OCI-LY7 (cell line): ENCODE data around the gene MCCD1. TPM values are rescaled to one million over a fixed set of nuclear protein-coding genes. Genes with fewer than 3 reads are reported as not detected.

ENCODE experiments used
- BruUV-seq: library from RNA; stranded (reverse); fragments of 400-500 nt; replicated peaks from 2 replicates; lab custom pipeline; 2021; lab: Mats Ljungman, UMichigan
- CTCF ChIA-PET: fragments of 300-600 bp; sonication (Branson Sonifier 250); formaldehyde crosslinking; loops from one replicate; lab custom pipeline; 2022; ENCODE audit warnings: antibody characterized with exemption; ENCODE audit not compliant: unreplicated experiment; lab: Charles Lee
- POLR2A ChIA-PET: fragments of 300-600 bp; sonication (Branson Sonifier 250); formaldehyde crosslinking; loops from one replicate; lab custom pipeline; 2022; ENCODE audit warnings: antibody characterized with exemption; lab: Charles Lee
- DNase-seq: peaks from one replicate; pipeline ENCODE4 v3.0.0-alpha.2; 2015; ENCODE audit warnings: low spot score
- H2AFZ ChIP-seq: fragments of 200-600 bp; sonication (generic), shearing (Covaris generic); 2 replicates; pipeline ENCODE4 v1.6.1; 2014; ENCODE audit warnings: mild to moderate bottlenecking, antibody characterized with exemption, low read length, moderate library complexity
- H3K27ac ChIP-seq: fragments of 200-600 bp; sonication (generic); 2 replicates; pipeline ENCODE4 v1.5.1; 2014; ENCODE audit warnings: mixed run types, low read depth, mild to moderate bottlenecking, moderate library complexity, low read length, inconsistent platforms; ENCODE audit not compliant: poor library complexity, severe bottlenecking
- H3K36me3 ChIP-seq: fragments of 200-600 bp; sonication (generic); 2 replicates; pipeline ENCODE4 v1.6.1; 2014; ENCODE audit warnings: mild to moderate bottlenecking, antibody characterized with exemption, low read length, moderate library complexity, mixed read lengths; ENCODE audit not compliant: insufficient read depth
- H3K4me1 ChIP-seq: fragments of 200-600 bp; sonication (generic); 2 replicates; pipeline ENCODE4 v1.5.1; 2014; ENCODE audit warnings: mild to moderate bottlenecking, low read length; ENCODE audit not compliant: insufficient read depth, poor library complexity, severe bottlenecking
- H3K4me2 ChIP-seq: fragments of 200-600 bp; sonication (generic); 2 replicates; pipeline ENCODE4 v1.6.1; 2014; ENCODE audit warnings: mild to moderate bottlenecking, low read length
- H3K4me3 ChIP-seq: fragments of 200-600 bp; sonication (generic); 2 replicates; pipeline ENCODE4 v1.5.1; 2014; ENCODE audit warnings: mild to moderate bottlenecking, low read depth, low read length; ENCODE audit not compliant: poor library complexity, severe bottlenecking
- H3K79me2 ChIP-seq: fragments of 200-600 bp; sonication (generic); 2 replicates; pipeline ENCODE4 v1.6.1; 2016; ENCODE audit warnings: low read depth, mild to moderate bottlenecking, low read length, moderate library complexity, mixed read lengths; ENCODE audit not compliant: insufficient read depth
- H3K9me2 ChIP-seq: fragments of 200-600 bp; sonication (generic); 2 replicates; pipeline ENCODE4 v1.6.1; 2016; ENCODE audit warnings: mild to moderate bottlenecking, low read length, mixed read lengths; ENCODE audit not compliant: insufficient read depth
- H3K9me3 ChIP-seq: fragments of 200-600 bp; sonication (generic); 2 replicates; pipeline ENCODE4 v1.6.1; 2014; ENCODE audit warnings: mild to moderate bottlenecking, mixed run types, low read length, mixed read lengths
- H4K20me1 ChIP-seq: fragments of 200-600 bp; sonication (generic); 2 replicates; pipeline ENCODE4 v1.6.1; 2014; ENCODE audit warnings: mild to moderate bottlenecking, antibody characterized with exemption, low read length, moderate library complexity, mixed read lengths; ENCODE audit not compliant: insufficient read depth
- CTCF ChIP-seq: fragments of 200-600 bp; sonication (generic); conservative IDR thresholded peaks from 2 replicates; pipeline ENCODE4 v1.5.1; 2014; ENCODE audit warnings: mild to moderate bottlenecking, antibody characterized with exemption, low read length, moderate library complexity, mixed read lengths
- EZH2phosphoT487 ChIP-seq: fragments of 200-600 bp; sonication (generic); IDR thresholded peaks from 2 replicates; pipeline ENCODE4 v1.6.1; 2018; ENCODE audit warnings: low read depth, borderline replicate concordance, mild to moderate bottlenecking, mixed run types, antibody characterized with exemption, low read length, moderate library complexity, mixed read lengths
- intact Hi-C: fragments of 100-400 bp; cut with micrococcal nuclease; formaldehyde crosslinking; loops from one replicate; pipeline ENCODE4 v1.10.0; 2022; ENCODE audit not compliant: unreplicated experiment
- total RNA-seq, 2 experiments: library from RNA; depleted of rRNA in 1 of 2; stranded (reverse); fragments of >200 nt in 1 of 2; shearing (Covaris generic) in 1 of 2; gene quantifications; 2 replicates each; pipeline ENCODE4 v1.2.3, GENCODE V29; 2014 to 2022

Gene MCCD1
- total RNA-seq, 2 experiments from 2014 or later, result not detected

- intact Hi-C loops, result no loop called here
- DNase-seq, result no peak
- H3K27ac ChIP-seq, result no peak overlapping the region
Measured at GRCh38 chr6:31479933-31480535, 48.7 kb upstream of the MCCD1 start.

DNA sequence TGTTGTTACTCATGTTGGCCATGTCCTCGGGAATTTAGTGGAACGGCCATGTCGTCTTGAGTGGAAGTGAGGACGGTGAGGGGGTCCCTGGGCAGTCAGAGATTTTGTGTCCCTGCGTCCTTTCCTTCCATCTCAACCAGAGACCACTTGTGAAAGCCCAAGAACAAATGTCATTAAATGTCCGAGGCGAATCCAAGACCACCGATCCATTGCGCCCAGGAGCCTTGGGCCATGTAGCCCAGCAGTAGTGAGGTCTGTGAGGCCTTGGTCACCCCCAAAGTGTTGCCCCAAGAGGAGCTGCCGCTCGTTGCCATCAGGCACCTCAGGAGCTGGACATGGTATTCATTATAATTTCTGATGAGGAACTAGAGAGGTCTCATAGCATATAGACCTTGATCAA lies 48.2 kb upstream of the MCCD1 start:
- H3K36me3 ChIP-seq, result no peaks in the 10 kb centered on the region
- ChIA-PET POLR2A (no interaction called here), CTCF (no interaction called here)
- H3K4me2 ChIP-seq, result no peak overlapping the region
- H3K27ac ChIP-seq, result no peak overlapping the region
- H2AFZ ChIP-seq, result no peak overlapping the region
- no peaks in the 10 kb centered on the region for H3K9me3 ChIP-seq
- TF ChIP-seq CTCF, result no peak
- no peak for TF ChIP-seq EZH2phosphoT487
- H3K79me2 ChIP-seq, result no peaks in the 10 kb centered on the region
- peaks cover 31% of the 10 kb centered on the region for H3K4me1 ChIP-seq
- no peaks in the 10 kb centered on the region for H4K20me1 ChIP-seq
- intact Hi-C loops, result no loop called here
- no TSS peak for BruUV-seq
- H3K9me2 ChIP-seq, result no peaks in the 10 kb centered on the region
- no peak for DNase-seq
- H3K4me3 ChIP-seq, result no peak overlapping the region

More at GRCh38 chr6:31479933-31480535, 48.7 kb upstream of the MCCD1 start:
- H3K36me3 ChIP-seq, result no peaks in the 10 kb centered on the region
- H4K20me1 ChIP-seq, result no peaks in the 10 kb centered on the region
- CTCF ChIA-PET, result no interaction called here
- H3K4me1 ChIP-seq, result peaks cover 31% of the 10 kb centered on the region
- no peak overlapping the region for H3K4me2 ChIP-seq
- BruUV-seq, result no TSS peak
- no peaks in the 10 kb centered on the region for H3K79me2 ChIP-seq
- no peak overlapping the region for H3K4me3 ChIP-seq
- TF ChIP-seq CTCF (no peak), EZH2phosphoT487 (no peak)
- H3K9me2 ChIP-seq, result no peaks in the 10 kb centered on the region
- no peak overlapping the region for H2AFZ ChIP-seq
- POLR2A ChIA-PET, result no interaction called here
- H3K9me3 ChIP-seq, result no peaks in the 10 kb centered on the region

GRCh38 chr6:31483392-31483791 lies 45.4 kb upstream of the MCCD1 start:
- no peaks in the 10 kb centered on the region for H4K20me1 ChIP-seq
- BruUV-seq, result no TSS peak
- no peaks in the 10 kb centered on the region for H3K79me2 ChIP-seq
- H3K4me1 ChIP-seq, result peaks cover 19% of the 10 kb centered on the region
- no peak overlapping the region for H3K27ac ChIP-seq
- intact Hi-C loops, result no loop called here
- ChIA-PET CTCF (no interaction called here), POLR2A (interaction anchor here (0.7 kb wide), 2 partner anchors 31 to 71 kb away, joined by 3 read pairs; no protein-coding TSS in a partner anchor)
- no peaks in the 10 kb centered on the region for H3K36me3 ChIP-seq
- H3K4me2 ChIP-seq, result no peak overlapping the region
- TF ChIP-seq CTCF, result no peak
- TF ChIP-seq EZH2phosphoT487, result no peak
- H3K9me2 ChIP-seq, result no peaks in the 10 kb centered on the region
- no peak overlapping the region for H3K4me3 ChIP-seq
- no peak for DNase-seq
- H3K9me3 ChIP-seq, result no peaks in the 10 kb centered on the region
- H2AFZ ChIP-seq, result no peak overlapping the region
